NK-92 (cell line): ENCODE results near the gene WFDC8.
"Not testable (repeated sequence)": the region's sequence is repeated elsewhere in the genome, so short reads cannot be mapped to it uniquely, and the experiment has no call there.

Source experiments
- DNase-seq: peaks from one replicate; lab custom pipeline; 2025; ENCODE audit not compliant: unreplicated experiment; lab: John Stamatoyannopoulos, UW

Gene WFDC8

DNA sequence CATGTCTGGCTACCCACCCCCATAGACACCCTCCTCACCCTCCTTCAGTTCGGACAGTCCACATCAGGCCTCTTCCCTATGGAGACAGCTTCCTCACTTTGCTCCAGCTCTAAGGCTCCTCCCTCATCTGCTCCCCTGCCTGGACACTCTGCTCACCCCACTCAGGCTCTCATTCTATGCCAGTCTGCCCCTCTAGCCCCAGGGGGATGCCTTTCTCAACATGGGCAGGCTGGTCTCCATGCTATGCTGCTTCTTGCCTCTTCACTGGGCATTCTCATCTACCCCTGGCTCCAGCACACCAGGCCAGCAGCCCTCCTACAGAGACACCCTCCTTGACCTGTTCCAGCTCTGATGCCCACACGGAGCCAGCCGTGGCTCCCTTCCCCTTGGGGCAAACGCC lies at the start of gene WFDC8:
Gene WFDC8 (minus strand): TSS at position 101 of the 400 bp plus-strand sequence. CDS start 37 bp downstream, at position 64.
- no peak for DNase-seq

DNA sequence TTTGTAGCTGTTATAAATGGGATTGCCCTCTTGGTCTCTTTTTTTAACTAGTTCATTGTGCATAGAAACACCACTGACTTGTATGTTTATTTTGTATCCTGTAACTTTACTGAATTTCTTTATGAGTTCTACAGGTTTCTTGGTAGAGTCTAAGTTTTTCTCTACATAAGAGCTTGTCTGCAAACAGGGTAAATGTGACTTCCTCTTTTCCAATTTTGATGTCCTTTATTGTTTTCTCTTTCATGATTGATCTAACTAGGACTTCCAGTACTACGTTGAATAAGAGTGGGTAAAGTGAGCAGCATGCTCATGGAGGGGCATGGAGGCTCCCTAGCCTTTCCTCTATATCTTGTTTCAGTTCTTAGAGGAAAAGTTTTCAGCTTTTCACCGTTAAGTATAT lies 47.5 kb upstream of the WFDC8 start:
- DNase-seq, result no peak

GRCh38 chr20:45621593-45621992 lies 42.5 kb upstream of the WFDC8 start:
- no peak for DNase-seq

DNA sequence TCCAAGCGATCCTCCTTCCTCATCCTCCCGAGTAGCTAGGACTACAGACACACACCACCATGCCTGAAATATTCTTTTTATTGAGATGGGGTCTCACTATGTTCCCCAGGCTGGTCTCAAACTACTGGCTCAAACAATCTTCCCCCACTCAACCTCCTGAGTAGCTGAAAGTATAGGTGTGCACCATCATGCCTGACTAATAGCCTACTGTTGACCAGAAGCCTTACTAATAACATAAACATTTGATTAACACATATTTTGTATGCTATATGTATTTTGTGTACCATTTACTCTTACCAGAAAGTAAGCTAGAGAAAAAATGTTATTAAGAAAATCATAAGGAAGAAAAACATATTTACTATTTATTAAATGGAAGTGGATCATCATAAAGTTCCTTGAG lies 38.5 kb upstream of the WFDC8 start:
- DNase-seq, result no peak

DNA sequence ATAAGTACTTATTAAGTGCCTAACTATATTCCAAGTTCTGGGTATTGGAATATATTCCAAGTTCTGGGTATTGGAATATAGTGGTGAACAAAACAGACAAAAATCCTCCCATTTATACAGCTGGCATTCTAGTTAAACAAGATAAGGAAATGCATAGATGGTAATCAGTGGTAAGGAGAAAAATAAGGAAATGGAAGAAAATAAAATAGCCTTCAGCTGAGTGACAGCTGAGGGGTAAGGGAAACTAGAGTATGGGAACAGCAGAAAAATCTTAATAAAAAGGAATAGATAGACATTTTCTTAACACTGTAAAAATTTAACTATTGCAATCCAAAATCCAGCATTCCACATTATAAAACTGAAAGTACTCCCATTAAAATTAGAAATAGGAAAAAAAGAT lies 33.2 kb upstream of the WFDC8 start:
- no peak for DNase-seq

DNA sequence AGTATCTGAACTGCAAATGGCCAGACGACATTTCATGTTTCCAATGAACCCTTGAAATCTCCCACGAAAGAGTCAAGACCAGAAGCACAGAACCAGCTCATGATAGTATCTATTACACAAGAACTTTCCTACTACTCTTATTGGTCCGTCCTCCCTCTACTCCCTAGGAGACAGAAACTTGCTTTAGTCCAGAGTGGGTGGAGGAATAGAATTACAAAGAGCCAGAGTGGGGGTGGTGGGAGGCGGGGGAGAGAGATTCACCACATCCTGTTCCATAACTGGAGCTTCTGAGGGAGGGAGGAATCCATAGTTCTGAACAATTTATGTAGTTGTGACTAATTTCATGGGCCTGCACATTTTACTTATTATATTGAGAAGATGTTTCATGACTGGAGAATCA lies 32.0 kb upstream of the WFDC8 start:
- DNase-seq, result no peak

GRCh38 chr20:45607810-45608209 lies 28.7 kb upstream of the WFDC8 start:
- no peak for DNase-seq

DNA sequence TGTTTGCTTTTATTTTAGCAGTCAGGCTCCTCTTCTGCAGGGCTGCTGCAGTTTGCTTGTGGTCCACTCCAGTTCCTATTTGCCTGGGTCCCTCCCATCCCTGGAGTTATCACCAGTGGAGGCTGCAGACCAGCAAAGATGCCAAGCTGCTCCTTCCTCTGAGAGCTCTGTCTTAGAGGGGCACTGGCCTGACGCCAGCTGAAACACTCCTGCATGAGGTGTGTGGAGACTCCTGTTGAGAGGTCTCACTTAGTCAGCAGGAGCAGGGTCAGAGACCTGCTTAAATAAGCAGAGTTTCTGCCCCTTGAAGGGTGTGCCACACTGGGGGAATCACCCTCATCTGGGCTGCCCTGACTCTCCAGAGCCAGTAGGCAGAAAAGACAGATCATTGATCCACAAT lies 16.2 kb upstream of the WFDC8 start:
- DNase-seq, result no peak

DNA sequence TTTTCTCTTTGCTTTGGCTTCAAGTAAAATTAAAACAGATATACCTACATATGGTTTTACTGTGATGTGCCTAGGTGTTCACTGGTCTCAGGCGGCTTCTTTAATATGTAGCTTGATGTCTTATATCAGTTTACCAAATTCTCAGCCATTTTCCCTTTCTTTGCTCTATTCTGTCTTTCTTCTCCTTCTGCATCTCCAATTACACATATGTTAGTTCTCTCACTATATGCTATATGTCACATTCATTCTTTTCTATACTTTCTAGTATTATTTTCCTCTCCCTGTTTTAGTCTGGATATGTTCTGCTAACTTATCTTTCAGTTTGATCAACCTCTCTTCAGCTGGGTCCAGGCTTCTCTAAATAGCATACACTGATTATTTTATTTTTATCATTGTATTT lies 14.4 kb upstream of the WFDC8 start:
- no peak for DNase-seq

GRCh38 chr20:45592574-45593189 lies 13.6 kb upstream of the WFDC8 start:
- DNase-seq, result no peak

DNA sequence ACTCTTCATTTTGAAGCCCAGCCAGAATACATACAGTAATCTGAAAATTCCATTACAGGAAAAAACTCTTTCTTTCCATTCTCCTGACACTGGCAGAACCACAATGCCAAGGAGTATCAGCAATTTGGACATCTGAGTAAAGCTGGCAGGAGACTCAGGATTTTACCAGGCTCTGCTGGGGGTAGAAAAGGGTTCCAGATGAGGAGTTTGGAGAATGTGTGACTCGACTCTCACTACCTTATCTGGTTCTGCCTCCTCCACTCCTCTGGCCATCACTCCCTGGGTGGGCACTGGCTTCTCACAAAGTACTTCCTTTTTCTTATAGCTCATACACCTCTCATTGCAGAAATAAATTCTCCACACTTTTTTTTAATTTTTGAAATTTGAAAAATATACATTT lies 10.6 kb upstream of the WFDC8 start:
- DNase-seq, result no peak

DNA sequence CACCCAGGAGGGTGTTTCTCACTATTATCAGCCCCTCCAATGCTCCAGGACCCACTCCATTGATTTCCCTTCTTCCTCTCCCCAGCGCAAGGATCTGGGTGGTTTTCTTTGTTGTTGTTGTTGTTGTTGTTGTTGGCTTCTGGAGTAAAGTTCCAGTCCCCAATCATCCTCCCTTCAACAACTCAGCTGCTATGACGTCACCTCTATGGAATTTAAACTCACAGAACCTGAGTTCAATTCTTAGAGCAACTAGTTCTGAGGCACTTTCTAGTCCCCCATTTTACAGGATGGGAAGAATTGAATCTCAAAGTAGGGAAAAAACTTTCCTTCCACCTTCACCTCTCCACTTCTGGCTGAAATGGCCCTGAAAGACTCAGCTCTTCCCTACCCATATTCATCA lies 9.7 kb upstream of the WFDC8 start:
- no peak for DNase-seq

DNA sequence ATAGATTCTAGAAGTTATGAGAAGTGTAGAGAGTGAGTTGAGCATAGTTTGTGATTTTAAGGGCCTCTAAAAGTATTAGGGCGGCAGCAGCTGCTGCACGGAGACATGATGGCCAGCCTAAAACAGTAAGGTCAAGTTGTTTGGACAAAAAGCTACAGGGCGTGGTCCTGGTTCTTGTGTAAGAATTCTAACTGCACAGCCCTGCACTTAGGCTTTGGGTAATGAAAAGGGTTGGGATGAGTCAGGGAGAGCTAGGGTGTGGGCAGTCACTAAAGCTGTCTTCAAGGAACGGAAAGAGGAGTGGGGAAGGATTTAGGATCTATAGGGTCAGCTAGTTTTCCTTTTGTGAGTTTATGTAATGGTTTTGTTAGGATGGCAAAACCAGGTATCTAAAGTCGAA lies 6.9 kb upstream of the WFDC8 start:
- DNase-seq, result not testable (repeated sequence)

GRCh38 chr20:45584294-45584693 lies 5.2 kb upstream of the WFDC8 start:
- not testable (repeated sequence) for DNase-seq

- no peak for DNase-seq
These were observed 4.4 kb upstream of the WFDC8 start for GRCh38 chr20:45583502-45583901.

DNA sequence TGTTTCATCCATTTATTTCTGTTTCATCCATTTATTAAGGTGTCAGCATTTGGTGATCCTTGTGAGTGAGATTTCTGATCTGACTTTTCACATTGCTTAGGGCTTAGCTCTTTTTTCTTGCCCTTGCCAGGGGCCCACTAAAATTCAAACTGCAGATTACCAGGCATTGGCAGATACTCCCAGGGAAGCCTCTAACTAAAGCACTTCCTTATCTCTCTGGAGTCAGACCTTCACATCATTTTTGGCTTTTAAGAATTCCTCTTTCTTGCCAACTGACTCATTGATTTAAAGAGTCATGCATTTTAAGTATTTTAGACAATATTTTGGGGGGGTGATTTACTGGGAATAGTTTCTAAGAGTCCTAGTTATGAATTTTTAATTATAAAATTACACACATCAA lies 2.6 kb upstream of the WFDC8 start:
- no peak for DNase-seq

DNA sequence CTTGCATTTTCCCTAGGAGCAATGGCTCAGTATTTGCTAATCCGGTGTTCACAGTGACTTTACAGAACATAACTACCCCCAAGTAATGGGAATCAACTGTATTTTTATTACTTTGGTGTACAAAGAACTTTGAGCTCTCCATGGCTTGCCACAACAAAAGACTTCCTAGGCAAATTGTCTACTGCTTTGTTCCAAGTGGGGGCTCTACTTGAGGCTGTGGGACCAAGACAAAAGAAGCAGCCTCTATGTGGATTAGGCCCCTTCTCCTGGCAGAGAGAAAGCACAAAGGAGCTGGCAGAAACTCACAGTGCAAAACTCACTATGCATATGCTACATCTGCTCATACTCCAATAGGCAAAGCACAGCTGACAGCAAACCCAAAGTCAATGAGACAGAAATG lies 853 bp downstream of the WFDC8 start:
- no peak for DNase-seq

DNA sequence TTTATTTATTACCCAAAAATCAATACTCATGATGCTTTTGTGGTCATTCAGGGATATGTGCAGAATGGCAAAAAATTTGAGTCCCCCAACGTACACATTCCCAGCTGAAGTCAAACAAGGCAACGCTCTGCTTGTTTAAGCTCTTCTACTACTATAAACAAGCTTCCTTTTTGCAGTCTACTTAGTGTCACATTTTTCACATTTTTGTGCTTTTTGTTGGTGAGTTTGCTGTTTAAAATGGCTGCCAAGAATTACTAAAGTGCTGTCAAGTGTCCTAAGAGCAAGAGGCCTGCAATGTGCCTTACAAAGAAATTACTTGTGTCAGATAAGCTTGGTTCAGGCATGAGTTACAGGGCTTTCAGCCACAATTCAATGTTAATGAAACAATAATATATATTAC lies 2.1 kb downstream of the WFDC8 start:
- no peak for DNase-seq

DNA sequence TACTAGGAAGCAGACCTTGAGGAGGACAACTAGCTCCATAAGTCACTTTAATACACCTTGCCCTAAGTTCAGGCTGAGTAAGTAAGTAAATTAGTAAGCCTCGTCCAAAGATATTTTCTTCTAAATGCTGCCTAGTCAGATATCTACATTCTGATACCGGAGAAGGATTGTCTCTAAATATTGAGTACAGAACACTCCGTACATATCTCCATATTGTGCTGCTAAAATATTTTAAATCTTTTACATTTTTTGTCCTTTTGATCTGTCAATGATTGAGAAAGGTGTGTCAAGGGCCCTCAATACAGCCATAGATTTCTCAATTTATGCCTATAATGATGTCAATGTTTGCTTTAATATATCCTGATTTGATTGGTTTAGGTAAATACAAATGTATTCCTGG lies 3.2 kb downstream of the WFDC8 start:
- DNase-seq, result no peak

- not testable (repeated sequence) for DNase-seq
These were observed 9.4 kb downstream of the WFDC8 start for GRCh38 chr20:45569650-45570049.

DNA sequence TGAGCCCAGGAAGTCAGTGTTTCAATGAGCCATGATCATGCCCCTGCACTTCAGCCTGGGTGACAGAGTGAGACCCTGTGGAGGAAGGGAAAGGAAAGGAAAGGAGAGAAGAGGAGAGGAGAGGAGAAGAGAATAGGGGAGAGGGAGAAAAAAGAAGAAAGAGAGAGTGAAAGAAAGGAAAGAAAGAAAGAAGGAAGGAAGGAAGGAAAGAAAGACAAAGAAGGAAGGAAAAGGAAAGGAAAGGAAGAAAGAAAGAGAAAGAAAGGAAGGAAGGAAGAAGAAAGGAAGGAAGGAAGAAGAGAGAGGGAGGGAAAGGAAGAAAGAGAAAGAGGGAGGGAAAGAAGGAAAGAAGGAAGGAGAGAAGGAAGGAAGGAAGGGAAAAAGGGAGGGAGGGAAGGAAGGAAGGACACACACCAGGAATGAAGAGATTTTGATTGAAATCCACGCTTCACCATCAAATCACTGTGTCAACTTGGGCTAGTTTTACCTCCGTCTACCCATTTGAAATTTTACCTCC lies 14.3 kb downstream of the WFDC8 start:
- DNase-seq, result no peak

GRCh38 chr20:45555198-45555597 lies 23.9 kb downstream of the WFDC8 start:
- DNase-seq, result no peak

DNA sequence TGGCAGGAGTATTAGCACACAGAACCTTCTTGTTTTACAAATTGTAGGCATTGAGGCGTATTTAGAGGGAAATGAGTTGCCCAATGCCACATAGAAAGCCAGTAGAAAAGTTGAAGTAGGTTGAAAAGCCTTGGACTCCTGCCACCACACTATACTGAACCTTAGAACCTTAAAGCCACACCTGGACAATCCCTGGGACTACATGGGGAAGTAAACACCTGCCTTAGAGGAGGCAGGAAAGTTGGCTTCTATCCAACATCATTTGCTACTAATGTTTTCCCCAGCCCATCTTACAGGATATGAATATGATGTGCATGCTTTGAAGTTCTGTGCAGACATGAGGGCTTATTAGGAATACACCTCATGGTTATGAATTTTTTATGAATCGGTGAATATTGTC lies 26.6 kb downstream of the WFDC8 start:
- DNase-seq, result no peak
